AG04450 (cell line): ENCODE measurements around the gene KTN1. TPM values are rescaled to one million over a fixed set of nuclear protein-coding genes. Genes with fewer than 3 reads are reported as not detected.

ENCODE experiments used
- CTCF ChIA-PET: fragments of 300-600, 350-600 bp; formaldehyde crosslinking; extraction: SDS; loops from one replicate; lab custom pipeline; 2022; ENCODE audit warnings: antibody characterized with exemption, inconsistent platforms; lab: Charles Lee
- POLR2A ChIA-PET: fragments of 350-600 bp; formaldehyde crosslinking; extraction: SDS; loops from one replicate; lab custom pipeline; 2021; ENCODE audit warnings: antibody characterized with exemption, inconsistent platforms; lab: Yijun Ruan, JAX
- DNase-seq: peaks from one replicate; pipeline ENCODE4 v3.0.0-alpha.2; 2011; ENCODE audit warnings: low read depth, low spot score
- H3K27ac ChIP-seq: one replicate; pipeline ENCODE4 v1.5.1; 2012; ENCODE audit warnings: low read depth, low read length, control low read depth
- H3K27me3 ChIP-seq: one replicate; pipeline ENCODE4 v1.6.0; 2012; ENCODE audit warnings: low read length; ENCODE audit not compliant: control insufficient read depth, insufficient read depth
- H3K4me3 ChIP-seq: 2 replicates; pipeline ENCODE4 v1.5.1; 2011; ENCODE audit warnings: mild to moderate bottlenecking, low read depth, low read length, control low read depth
- H3K9me3 ChIP-seq: 2 replicates; pipeline ENCODE4 v1.5.1; 2012; ENCODE audit warnings: low read length; ENCODE audit not compliant: control insufficient read depth, insufficient read depth
- CTCF ChIP-seq: IDR thresholded peaks from 2 replicates; pipeline ENCODE4 v1.5.1; 2011; ENCODE audit warnings: low read depth, low read length, control low read depth, inconsistent platforms
- polyA plus RNA-seq: library from polyadenylated mRNA; depleted of rRNA; stranded (reverse); fragments of >200 nt; gene quantifications from 2 replicates; pipeline ENCODE4 v1.2.3, GENCODE V29; 2011

Gene KTN1
- polyA plus RNA-seq, 1 experiment: 129 TPM

GRCh38 chr14:55641290-55641689, 61.3 kb downstream of the KTN1 start:
- Histone ChIP-seq H3K27ac (no peak overlapping the region), H3K4me3 (no peak overlapping the region), H3K27me3 (no peaks in the 10 kb centered on the region), H3K9me3 (no peaks in the 10 kb centered on the region)
- POLR2A ChIA-PET: interaction anchor here (0.5 kb wide), 1 partner anchor 1557 kb away, joined by 3 read pairs; no protein-coding TSS in a partner anchor
- TF ChIP-seq CTCF: no peak
- CTCF ChIA-PET: interaction anchor here (0.6 to 2.9 kb wide), 4 partner anchors 195 to 992 kb away, joined by 3 to 18 read pairs (median 4); no protein-coding TSS in a partner anchor
- no peak for DNase-seq

- ChIA-PET POLR2A (no interaction called here), CTCF (interaction anchor here (1.0 to 2.9 kb wide), 4 partner anchors 196 to 845 kb away, joined by 3 to 18 read pairs (median 4); no protein-coding TSS in a partner anchor)
- H3K9me3 ChIP-seq: no peaks in the 10 kb centered on the region
- no peak for TF ChIP-seq CTCF
- no peak overlapping the region for H3K27ac ChIP-seq
- DNase-seq: no peak
- no peak overlapping the region for H3K4me3 ChIP-seq
- H3K27me3 ChIP-seq: no peaks in the 10 kb centered on the region
Observed at GRCh38 chr14:55641954-55642353, 61.9 kb downstream of the KTN1 start.

GRCh38 chr14:55645145-55645544, 65.1 kb downstream of the KTN1 start:
- H3K4me3 ChIP-seq: no peak overlapping the region
- ChIA-PET CTCF (interaction anchor here (1.3 kb wide), 1 partner anchor 199 kb away, joined by 6 read pairs; no protein-coding TSS in a partner anchor), POLR2A (no interaction called here)
- no peaks in the 10 kb centered on the region for H3K9me3 ChIP-seq
- DNase-seq: no peak
- TF ChIP-seq CTCF: no peak
- H3K27ac ChIP-seq: no peak overlapping the region
- no peaks in the 10 kb centered on the region for H3K27me3 ChIP-seq

DNA sequence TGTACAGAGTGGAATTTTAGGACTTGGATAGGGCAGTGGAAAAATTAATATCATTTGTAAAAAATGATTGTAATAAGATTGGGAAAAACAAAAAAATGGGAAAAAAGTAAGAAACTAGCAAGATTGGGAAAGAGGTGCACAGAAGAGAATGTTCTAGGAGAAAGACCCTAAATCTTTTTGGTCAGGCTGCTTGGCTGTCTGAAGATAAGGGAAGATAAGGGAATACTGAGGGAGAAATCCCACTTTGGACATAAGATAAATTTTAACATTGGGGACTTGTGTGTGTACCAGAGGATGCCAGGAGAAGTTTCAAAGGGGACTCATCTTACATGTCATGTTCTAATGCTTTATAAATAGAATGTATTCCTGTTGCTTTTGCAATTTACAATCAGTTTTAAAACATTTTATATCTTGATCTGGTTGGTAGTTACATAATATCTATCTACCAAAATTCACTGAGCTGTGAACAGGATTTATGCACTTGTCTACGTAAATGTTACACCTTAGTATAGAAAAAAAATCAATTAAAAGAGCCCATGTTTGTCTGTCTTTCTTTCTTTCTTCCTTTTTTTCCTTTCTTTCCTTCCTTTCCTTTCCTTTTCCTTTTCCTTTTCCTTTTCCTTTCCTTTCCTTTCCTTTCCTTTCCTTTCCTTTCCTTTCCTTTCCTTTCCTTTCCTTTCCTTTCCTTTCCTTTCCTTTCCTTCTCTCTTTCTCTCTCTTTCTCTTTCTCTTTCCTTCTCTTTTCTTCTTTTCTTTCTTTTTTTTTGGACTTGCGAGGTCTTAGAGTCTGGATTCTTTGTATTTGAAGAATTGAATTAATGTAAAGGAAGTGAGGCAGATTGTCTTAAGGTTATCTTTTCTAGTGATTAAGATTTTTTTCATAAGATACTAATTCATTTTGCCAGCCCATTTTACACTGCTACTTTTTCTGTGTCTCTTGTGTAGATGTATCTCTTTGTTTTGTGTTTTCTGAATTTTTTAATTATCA, 66.1 kb downstream of the KTN1 start:
- H3K27me3 ChIP-seq: no peaks in the 10 kb centered on the region
- no peaks in the 10 kb centered on the region for H3K9me3 ChIP-seq
- H3K27ac ChIP-seq: no peak overlapping the region
- POLR2A ChIA-PET: no interaction called here
- CTCF ChIA-PET: no interaction called here
- H3K4me3 ChIP-seq: no peak overlapping the region
- no peak for TF ChIP-seq CTCF
- no peak for DNase-seq

GRCh38 chr14:55650992-55651391, 71.0 kb downstream of the KTN1 start:
- CTCF ChIA-PET: interaction anchor here (0.6 to 1.0 kb wide), 2 partner anchors 205 to 830 kb away, joined by 3 to 7 read pairs; no protein-coding TSS in a partner anchor
- TF ChIP-seq CTCF: no peak

More at GRCh38 chr14:55650992-55651391, 71.0 kb downstream of the KTN1 start:
- Histone ChIP-seq H3K27me3 (no peaks in the 10 kb centered on the region), H3K27ac (no peak overlapping the region), H3K4me3 (no peak overlapping the region), H3K9me3 (no peaks in the 10 kb centered on the region)
- DNase-seq: no peak
- POLR2A ChIA-PET: no interaction called here
